Kidney (tissue), 22 donors: ENCODE measurements around the gene RAPGEF5. TPM values are rescaled to one million over a fixed set of nuclear protein-coding genes. Genes with fewer than 3 reads are reported as not detected.

ENCODE experiments used
- DNase-seq, 5 donors: peaks; one replicate each; pipeline ENCODE4 v3.0.0-alpha.2; 2013 to 2020
- FAIRE-seq: peaks from 2 replicates; lab custom pipeline; 2012; peaks lifted over from hg19 to GRCh38; lab: Jason Lieb, UNC
- H3K27ac ChIP-seq, 2 donors: one replicate each; pipeline ENCODE4 v1.7.0; 2013; ENCODE audit warnings: low read depth in 2 of 2, low read length in 2 of 2, inconsistent platforms in 1 of 2
- H3K27me3 ChIP-seq: one replicate; pipeline ENCODE4 v1.7.1; 2013; ENCODE audit warnings: low read length, inconsistent platforms; ENCODE audit not compliant: control insufficient read depth, insufficient read depth
- H3K36me3 ChIP-seq, 3 donors: one replicate each; pipeline versions ENCODE4 v1.7.0 to v1.7.1; 2013; ENCODE audit warnings: low read length in 3 of 3, control low read depth in 1 of 3, inconsistent platforms in 1 of 3; ENCODE audit not compliant: insufficient read depth in 3 of 3, control insufficient read depth in 2 of 3
- H3K4me1 ChIP-seq, 3 donors: one replicate each; pipeline versions ENCODE4 v1.7.0 to v1.7.1; 2013; ENCODE audit warnings: low read length in 3 of 3, inconsistent platforms in 1 of 3, low read depth in 1 of 3; ENCODE audit not compliant: control insufficient read depth in 2 of 3, insufficient read depth in 2 of 3
- H3K4me3 ChIP-seq, 3 donors: one replicate each; pipeline versions ENCODE4 v1.7.0 to v1.8.1; 2013; ENCODE audit warnings: low read length in 3 of 3, control low read depth in 1 of 3, inconsistent platforms in 1 of 3
- H3K9ac ChIP-seq, 3 donors: one replicate each; pipeline versions ENCODE4 v1.7.0 to v1.7.1; 2013; ENCODE audit warnings: low read length in 3 of 3, control low read depth in 1 of 3, inconsistent platforms in 1 of 3
- H3K9me3 ChIP-seq, 3 donors: one replicate each; pipeline versions ENCODE4 v1.7.0 to v1.7.1; 2013; ENCODE audit warnings: low read length in 3 of 3, control low read depth in 1 of 3, inconsistent platforms in 1 of 3; ENCODE audit not compliant: control insufficient read depth in 2 of 3, insufficient read depth in 1 of 3
- CTCF ChIP-seq: IDR thresholded peaks from 3 replicates; pipeline ENCODE4 v1.5.1; 2012; ENCODE audit warnings: mild to moderate bottlenecking, moderate library complexity, borderline replicate concordance; ENCODE audit not compliant: insufficient read depth; ENCODE audit errors: extremely low read depth
- intact Hi-C: fragments of 100-400 bp; cut with DNase I; formaldehyde crosslinking; loops from one replicate; pipeline ENCODE4 v1.11.1; 2022
- long read RNA-seq, 10 donors: library from polyadenylated mRNA in 1 of 10; unstranded in 1 of 10; transcript quantifications; one replicate each; pipeline ENCODE4 v2.0.0 and lab custom pipeline, GENCODE V29; 2021 to 2026
- polyA plus RNA-seq: library from polyadenylated mRNA; stranded (reverse); fragments of 350-450 nt; fragmentation: Illumina TruSeq; extraction: RNeasy Lipid Tissue Mini Kit (QIAGEN cat#74804); gene quantifications from one replicate; pipeline ENCODE4 v1.2.3, GENCODE V29; 2014; ENCODE audit warnings: low read depth, low replicate concordance; ENCODE audit not compliant: insufficient read depth
- total RNA-seq: library from RNA; stranded (reverse); fragmentation: NEBNext Ultra II Directional; extraction: Animal tissue kit (Norgen Biotek cat#: 25700); gene quantifications from one replicate; pipeline ENCODE4 v1.2.1, GENCODE V29; 2021
- donor health status: control.
- donor health status: control.
- donor health status: control.
- donor health status: control.
- donor health status: control.
- donor health status: DM: yes; HTN: yes; CAD: no.
- donor health status: Normal renal cell carcinoma (clear cell type).

RAPGEF5 gene
- 67.8 TPM for total RNA-seq
- polyA plus RNA-seq, result 3.9 TPM
- long read RNA-seq, donor 1, result 0 reads
- long read RNA-seq, donor 2, result 0 reads
- long read RNA-seq, donor 3, partial matches to known transcripts, result 0 of 1 reads
- long read RNA-seq, donor 3, other reads (novel, unspliced or antisense), result 0 of 1 reads
- long read RNA-seq, donor 4, result 0 reads
- long read RNA-seq, donor 5, result 0 reads
- long read RNA-seq, donor 6, full-length matches to known transcripts, result 2 of 2 reads
- long read RNA-seq, donor 6, partial matches to known transcripts, result 0 of 2 reads
- long read RNA-seq, donor 6, other reads (novel, unspliced or antisense), result 0 of 2 reads
- long read RNA-seq, donor 7, partial matches to known transcripts, result 4 of 10 reads
- long read RNA-seq, donor 7, other reads (novel, unspliced or antisense), result 5 of 10 reads
- long read RNA-seq, donor 8, result 0 reads
- long read RNA-seq, donor 9, result 0 reads
- long read RNA-seq, donor 10, full-length matches to known transcripts, result 1 of 1 reads
- long read RNA-seq, donor 10, partial matches to known transcripts, result 0 of 1 reads
- long read RNA-seq, donor 10, other reads (novel, unspliced or antisense), result 0 of 1 reads

DNA sequence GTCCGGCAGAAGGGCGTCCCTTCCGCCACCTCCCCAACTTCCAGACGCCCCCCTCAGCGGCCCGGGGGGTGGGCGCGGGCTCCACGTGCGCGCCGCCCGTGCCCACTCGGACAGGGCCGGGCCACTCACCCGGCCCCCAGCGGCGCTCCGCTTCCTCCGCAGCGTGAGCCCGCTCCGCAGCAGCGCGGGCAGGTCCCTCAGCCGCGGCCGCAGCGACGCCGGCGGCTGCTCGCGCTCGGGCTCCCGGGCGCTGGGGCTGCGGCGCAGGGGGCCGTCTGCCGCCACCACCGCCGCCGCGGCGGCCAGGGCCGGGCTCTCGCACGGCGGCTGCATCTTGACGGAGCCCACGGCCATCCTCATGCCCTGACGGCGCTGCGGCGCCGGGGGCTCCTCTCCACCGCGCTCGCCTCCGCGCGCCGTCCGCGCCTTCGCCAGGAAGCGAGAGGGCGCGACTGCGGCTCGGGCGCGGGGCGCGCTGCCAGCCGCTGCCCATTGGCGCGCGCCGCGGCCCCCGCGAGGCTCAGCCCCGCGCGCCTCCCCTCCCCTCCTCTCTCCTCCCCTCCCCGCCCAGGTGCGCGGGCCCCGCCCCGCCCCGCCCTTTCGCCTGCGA, at the start of gene RAPGEF5:
RAPGEF5 (minus strand) TSS at position 454 of the 610 bp plus-strand sequence; CDS start at position 360, 94 bp downstream.
- H3K4me3 ChIP-seq, result peak within 1 kb of the TSS; percentile 1 to 48 (median 32)
- TF ChIP-seq CTCF, result no peak
- no peaks in the 10 kb centered on the region for H3K27me3 ChIP-seq
- DNase-seq, result peak in 3 of 5 donors; percentile 63 to 84 (median 71)
- H3K9ac ChIP-seq, result peak within 1 kb of the TSS in 2 of 3 donors; percentile 9 to 19
- no peak within 1 kb of the TSS for H3K27ac ChIP-seq
- no peaks in the 10 kb centered on the region for H3K9me3 ChIP-seq
- intact Hi-C loops, result no loop called here
- H3K4me1 ChIP-seq, result peaks cover 0 to 5% (median 0%) of the 10 kb centered on the region in 3 donors
- no peak for FAIRE-seq
- no peaks in the 10 kb centered on the region for H3K36me3 ChIP-seq

- Histone ChIP-seq H3K9ac (no peak overlapping the region), H3K36me3 (no peaks in the 10 kb centered on the region), H3K9me3 (no peaks in the 10 kb centered on the region), H3K27ac (no peak overlapping the region), H3K4me3 (no peak overlapping the region), H3K27me3 (no peaks in the 10 kb centered on the region), H3K4me1 (no peaks in the 10 kb centered on the region)
- DNase-seq, result no peak
- no peak for TF ChIP-seq CTCF
- intact Hi-C loops, result no loop called here
- no peak for FAIRE-seq
These were observed 49.8 kb upstream of the RAPGEF5 start for GRCh38 chr7:22406715-22407114.

- H3K9ac ChIP-seq, result no peak overlapping the region
- H3K36me3 ChIP-seq, result no peaks in the 10 kb centered on the region
- no peak overlapping the region for H3K4me3 ChIP-seq
- no peaks in the 10 kb centered on the region for H3K27me3 ChIP-seq
- intact Hi-C loops, result no loop called here
- H3K9me3 ChIP-seq, result no peaks in the 10 kb centered on the region
- no peak overlapping the region for H3K27ac ChIP-seq
- TF ChIP-seq CTCF, result no peak
- H3K4me1 ChIP-seq, result no peaks in the 10 kb centered on the region
- FAIRE-seq (no peak), DNase-seq (peak in 1 of 5 donors; percentile 17)
These were observed 47.6 kb upstream of the RAPGEF5 start for GRCh38 chr7:22404421-22405023.
